ENCODE results near the gene PRCC. TPM values are rescaled to one million over a fixed set of nuclear protein-coding genes. Genes with fewer than 3 reads are reported as not detected.

Gene PRCC
- total and polyA plus RNA-seq, 10 donors = 39.1 to 64.6 (median 55.7) TPM

- peaks cover 41 to 87% (median 58%) of the 10 kb centered on the region in 6 donors for H3K4me1 ChIP-seq
- peak; percentile 63 to 67 (median 65) for TF ChIP-seq POLR2AphosphoS5 (IDR thresholded peaks at IDR 0.05)
- TF ChIP-seq POLR2A (IDR thresholded peaks at IDR 0.05) = no peak
- TF ChIP-seq CTCF (IDR thresholded peaks at IDR 0.05 in 8 of 11, conservative IDR thresholded peaks at IDR 0.05 in 3 of 11) = no peak
Observed at GRCh38 chr1:156746728-156747631, 20.4 kb upstream of the PRCC start.

GRCh38 chr1:156747742-156748669 lies 19.3 kb upstream of the PRCC start:
- Histone ChIP-seq H3K4me1 (peaks cover 46 to 85% (median 66%) of the 10 kb centered on the region in 6 donors), H3K4me3 (peak overlapping the region in 7 of 8 donors; percentile 42 to 99 (median 93)), H3K27ac (peak overlapping the region; percentile 87 to 97 (median 94)), H3K9me3 (no peaks in the 10 kb centered on the region), H3K27me3 (replicated peaks in 1 of 7) (no peaks in the 10 kb centered on the region), H3K36me3 (peaks cover 0 to 26% (median 22%) of the 10 kb centered on the region in 6 donors)
- WGBS, 5 donors = 8 to 15% (median 11%) methylated on average over 8 of the region's 8 CpGs
- intact Hi-C loops (cut with DNase I; ENCODE audit: low total_unique reads) = no loop called here
- no peak for TF ChIP-seq POLR2A (IDR thresholded peaks at IDR 0.05)
- no peak for TF ChIP-seq POLR2AphosphoS5 (IDR thresholded peaks at IDR 0.05)
- TF ChIP-seq CTCF (IDR thresholded peaks at IDR 0.05 in 8 of 11, conservative IDR thresholded peaks at IDR 0.05 in 3 of 11) = no peak
- no peak for DNase-seq

More at GRCh38 chr1:156746728-156747631, 20.4 kb upstream of the PRCC start:
- Histone ChIP-seq H3K27me3 (replicated peaks in 1 of 7) (no peaks in the 10 kb centered on the region), H3K4me3 (peak overlapping the region; percentile 28 to 99 (median 40)), H3K27ac (peak overlapping the region; percentile 87 to 97 (median 94)), H3K9me3 (no peaks in the 10 kb centered on the region), H3K36me3 (peaks cover 0 to 37% (median 30%) of the 10 kb centered on the region in 6 donors)
- intact Hi-C loops (cut with DNase I; ENCODE audit: low total_unique reads) = no loop called here
- 4 to 9% (median 7%) methylated on average over 12 to 23 of the region's 29 CpGs for WGBS, 5 donors
- peak; percentile 90 for DNase-seq

- H3K4me1 ChIP-seq = peaks cover 51 to 87% (median 73%) of the 10 kb centered on the region in 6 donors
- TF ChIP-seq CTCF (IDR thresholded peaks at IDR 0.05 in 8 of 11, conservative IDR thresholded peaks at IDR 0.05 in 3 of 11) (peak in 1 of 11 experiments; percentile 5), POLR2A (IDR thresholded peaks at IDR 0.05) (no peak), POLR2AphosphoS5 (IDR thresholded peaks at IDR 0.05) (peak in 2 of 3 donors; percentile 50 to 58)
- intact Hi-C loops (cut with DNase I; ENCODE audit: low total_unique reads) = no loop called here
- no peak for DNase-seq
- peak overlapping the region in 7 of 8 donors; percentile 84 to 99 (median 95) for H3K4me3 ChIP-seq
- peaks cover 0 to 18% (median 14%) of the 10 kb centered on the region in 6 donors for H3K36me3 ChIP-seq
- H3K9me3 ChIP-seq = no peaks in the 10 kb centered on the region
- peak overlapping the region; percentile 87 to 97 (median 94) for H3K27ac ChIP-seq
- no peaks in the 10 kb centered on the region for H3K27me3 ChIP-seq (replicated peaks in 1 of 7)
- 3 to 9% (median 6%) methylated on average over 8 to 9 of the region's 9 CpGs for WGBS, 5 donors
Observed at GRCh38 chr1:156748670-156749418, 18.5 kb upstream of the PRCC start.

Measured in spleen (tissue), 11 donors.